Type B pancreatic cell (in vitro differentiated cells): ENCODE results near the gene PRKCI. TPM values are rescaled to one million over a fixed set of nuclear protein-coding genes. Genes with fewer than 3 reads are reported as not detected.

ENCODE experiments used
- DNase-seq: peaks from one replicate; pipeline ENCODE4 v3.0.0; 2021; ENCODE audit warnings: mixed read lengths; ENCODE audit not compliant: unreplicated experiment; ENCODE audit errors: extremely low spot score
- H3K27ac Mint-ChIP-seq: 2 replicates; pipeline ENCODE4 v1.8.0; 2021; ENCODE audit warnings: mild to moderate bottlenecking, mixed read lengths
- H3K27me3 Mint-ChIP-seq: 2 replicates; pipeline ENCODE4 v1.8.0; 2021; ENCODE audit warnings: mixed read lengths
- H3K36me3 Mint-ChIP-seq: 2 replicates; pipeline ENCODE4 v1.8.0; 2021; ENCODE audit warnings: mixed read lengths
- H3K4me1 Mint-ChIP-seq: one replicate; pipeline ENCODE4 v1.8.0; 2021; ENCODE audit warnings: mixed read lengths; ENCODE audit not compliant: unreplicated experiment
- H3K4me3 Mint-ChIP-seq: 2 replicates; pipeline ENCODE4 v1.8.0; 2021; ENCODE audit warnings: mild to moderate bottlenecking, mixed read lengths
- H3K9me3 Mint-ChIP-seq: 2 replicates; pipeline ENCODE4 v1.8.0; 2021; ENCODE audit warnings: mixed read lengths
- total RNA-seq: library from RNA; stranded (reverse); gene quantifications from 2 replicates; pipeline ENCODE4 v1.2.1, GENCODE V29; 2021; ENCODE audit warnings: low replicate concordance
- TF ChIP-seq, protein P1 (sequence below): fragments of 200-600 bp; sonication (generic); conservative IDR thresholded peaks from 2 replicates; pipeline ENCODE4 v1.5.0; 2021; ENCODE audit warnings: antibody characterized with exemption, mild to moderate bottlenecking

PRKCI gene
- total RNA-seq, 1 donor from 2014 or later: 47.3 TPM

DNA sequence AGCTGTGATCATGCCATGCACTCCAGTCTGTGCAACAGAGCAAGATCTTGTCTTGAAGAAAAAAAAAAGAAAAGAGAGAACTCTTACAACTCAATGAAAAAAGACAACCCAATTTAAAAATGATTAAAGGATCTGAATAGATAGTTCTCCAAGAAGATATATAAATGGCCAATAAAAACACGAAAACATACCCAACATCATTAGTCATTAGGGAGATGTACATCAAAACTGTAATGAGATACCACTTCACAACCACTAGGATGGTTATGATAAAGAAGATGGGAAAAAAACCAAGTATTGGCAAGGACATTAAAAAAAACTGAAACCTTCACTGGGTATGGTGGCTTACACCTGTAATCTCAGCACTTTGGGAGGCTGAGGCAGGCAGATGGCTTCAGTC, 2.4 kb upstream of the PRKCI start:
- TF ChIP-seq, protein P1, sequence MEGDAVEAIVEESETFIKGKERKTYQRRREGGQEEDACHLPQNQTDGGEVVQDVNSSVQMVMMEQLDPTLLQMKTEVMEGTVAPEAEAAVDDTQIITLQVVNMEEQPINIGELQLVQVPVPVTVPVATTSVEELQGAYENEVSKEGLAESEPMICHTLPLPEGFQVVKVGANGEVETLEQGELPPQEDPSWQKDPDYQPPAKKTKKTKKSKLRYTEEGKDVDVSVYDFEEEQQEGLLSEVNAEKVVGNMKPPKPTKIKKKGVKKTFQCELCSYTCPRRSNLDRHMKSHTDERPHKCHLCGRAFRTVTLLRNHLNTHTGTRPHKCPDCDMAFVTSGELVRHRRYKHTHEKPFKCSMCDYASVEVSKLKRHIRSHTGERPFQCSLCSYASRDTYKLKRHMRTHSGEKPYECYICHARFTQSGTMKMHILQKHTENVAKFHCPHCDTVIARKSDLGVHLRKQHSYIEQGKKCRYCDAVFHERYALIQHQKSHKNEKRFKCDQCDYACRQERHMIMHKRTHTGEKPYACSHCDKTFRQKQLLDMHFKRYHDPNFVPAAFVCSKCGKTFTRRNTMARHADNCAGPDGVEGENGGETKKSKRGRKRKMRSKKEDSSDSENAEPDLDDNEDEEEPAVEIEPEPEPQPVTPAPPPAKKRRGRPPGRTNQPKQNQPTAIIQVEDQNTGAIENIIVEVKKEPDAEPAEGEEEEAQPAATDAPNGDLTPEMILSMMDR: no peak
- no peaks in the 10 kb centered on the region for H3K9me3 Mint-ChIP-seq
- DNase-seq: no peak
- peak overlapping the region; percentile 37 for H3K4me3 Mint-ChIP-seq
- peaks cover 8% of the 10 kb centered on the region for H3K4me1 Mint-ChIP-seq
- no peaks in the 10 kb centered on the region for H3K36me3 Mint-ChIP-seq
- no peak overlapping the region for H3K27ac Mint-ChIP-seq
- no peaks in the 10 kb centered on the region for H3K27me3 Mint-ChIP-seq

DNA sequence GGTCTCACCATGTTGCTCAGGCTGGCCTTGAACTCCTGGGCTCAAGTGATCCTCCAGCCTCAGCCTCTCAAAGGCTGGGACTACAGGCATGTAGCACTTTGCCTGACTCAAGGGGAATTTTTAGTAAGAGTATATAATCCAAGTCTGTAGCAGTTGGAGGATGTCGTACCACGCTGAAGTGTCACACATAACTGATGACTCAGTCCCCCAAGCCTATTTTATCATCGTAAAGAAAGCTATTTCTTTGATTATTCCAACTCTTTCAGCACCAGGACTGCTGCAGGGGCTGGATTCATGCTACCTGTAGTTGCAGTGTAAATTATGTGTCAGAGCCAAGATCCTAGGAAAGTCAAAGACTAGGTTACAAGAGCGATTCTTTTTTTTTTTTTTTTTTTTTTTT, 1.4 kb upstream of the PRKCI start:
- peaks cover 14% of the 10 kb centered on the region for H3K4me1 Mint-ChIP-seq
- no peak for DNase-seq
- no peaks in the 10 kb centered on the region for H3K27me3 Mint-ChIP-seq
- peak overlapping the region; percentile 45 for H3K27ac Mint-ChIP-seq
- TF ChIP-seq, protein P1: no peak
- H3K4me3 Mint-ChIP-seq: peak overlapping the region; percentile 67
- no peaks in the 10 kb centered on the region for H3K9me3 Mint-ChIP-seq
- H3K36me3 Mint-ChIP-seq: no peaks in the 10 kb centered on the region

DNA sequence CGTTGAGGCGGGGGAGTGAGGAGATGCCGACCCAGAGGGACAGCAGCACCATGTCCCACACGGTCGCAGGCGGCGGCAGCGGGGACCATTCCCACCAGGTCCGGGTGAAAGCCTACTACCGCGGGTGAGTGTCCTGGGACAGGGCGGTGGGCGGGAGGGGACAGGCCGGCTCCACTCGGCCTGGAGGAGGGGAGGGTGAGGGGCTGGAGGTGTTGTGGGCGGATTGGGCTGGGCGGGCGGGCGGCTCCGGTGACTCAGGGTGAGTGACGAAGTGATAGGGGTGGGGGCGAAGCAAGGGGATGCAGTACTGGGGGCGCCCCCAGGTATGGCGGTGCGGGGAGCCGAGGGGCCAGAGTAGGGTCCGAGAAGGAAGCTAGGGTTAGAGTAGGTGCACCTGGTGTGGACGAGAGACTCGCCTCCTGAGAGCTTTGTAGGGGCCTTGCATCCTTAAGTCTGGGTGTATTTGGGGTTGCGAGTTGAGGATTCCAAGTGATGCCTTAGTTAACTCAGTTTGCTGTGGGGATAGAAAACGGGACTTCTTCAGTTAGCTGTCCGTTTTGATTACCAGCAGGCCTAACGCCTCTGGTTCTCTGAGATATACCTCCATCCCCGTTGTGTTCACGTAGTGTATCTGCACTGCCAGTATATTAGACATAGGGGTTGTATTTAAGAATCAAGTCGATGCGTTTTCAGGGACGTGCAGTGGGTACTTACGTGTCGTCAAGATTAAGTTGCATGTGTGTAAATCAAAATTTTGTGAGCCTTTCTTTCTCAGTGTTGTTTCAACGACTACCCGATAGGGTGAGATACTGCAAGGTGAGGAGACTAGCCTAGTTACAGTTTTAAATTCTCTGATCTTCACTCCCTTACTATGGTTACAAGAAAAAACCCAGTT, 670 bp downstream of the PRKCI start:
- TF ChIP-seq, protein P1: peak; percentile 55
- Mint-ChIP-seq H3K36me3 (no peaks in the 10 kb centered on the region), H3K9me3 (no peaks in the 10 kb centered on the region), H3K4me1 (peaks cover 32% of the 10 kb centered on the region), H3K4me3 (peak overlapping the region; percentile 98), H3K27me3 (no peaks in the 10 kb centered on the region), H3K27ac (peak overlapping the region; percentile 92)
- DNase-seq: peak; percentile 70

DNA sequence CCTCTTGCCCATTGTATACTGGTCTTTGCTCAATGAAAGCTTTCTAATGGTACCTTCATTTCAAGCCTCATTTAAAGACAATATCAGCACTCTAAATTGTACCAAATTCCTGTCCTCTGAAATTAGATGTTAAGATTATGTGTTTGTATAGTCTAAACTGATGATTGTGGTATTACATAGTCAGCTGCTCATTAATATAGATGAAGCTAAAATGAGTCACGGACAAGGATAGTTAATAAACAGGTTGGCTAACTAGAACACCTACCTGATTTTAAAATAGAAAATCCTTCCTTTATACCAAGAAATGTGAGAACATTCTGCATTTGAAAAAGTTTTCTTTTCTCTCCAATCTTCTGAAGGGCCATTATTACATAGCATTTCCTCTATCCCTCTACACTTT, 2.9 kb downstream of the PRKCI start:
- H3K4me1 Mint-ChIP-seq: peaks cover 33% of the 10 kb centered on the region
- DNase-seq: no peak
- H3K36me3 Mint-ChIP-seq: no peaks in the 10 kb centered on the region
- no peaks in the 10 kb centered on the region for H3K27me3 Mint-ChIP-seq
- peak overlapping the region; percentile 52 for H3K4me3 Mint-ChIP-seq
- TF ChIP-seq, protein P1: no peak
- H3K27ac Mint-ChIP-seq: peak overlapping the region; percentile 28
- no peaks in the 10 kb centered on the region for H3K9me3 Mint-ChIP-seq

DNA sequence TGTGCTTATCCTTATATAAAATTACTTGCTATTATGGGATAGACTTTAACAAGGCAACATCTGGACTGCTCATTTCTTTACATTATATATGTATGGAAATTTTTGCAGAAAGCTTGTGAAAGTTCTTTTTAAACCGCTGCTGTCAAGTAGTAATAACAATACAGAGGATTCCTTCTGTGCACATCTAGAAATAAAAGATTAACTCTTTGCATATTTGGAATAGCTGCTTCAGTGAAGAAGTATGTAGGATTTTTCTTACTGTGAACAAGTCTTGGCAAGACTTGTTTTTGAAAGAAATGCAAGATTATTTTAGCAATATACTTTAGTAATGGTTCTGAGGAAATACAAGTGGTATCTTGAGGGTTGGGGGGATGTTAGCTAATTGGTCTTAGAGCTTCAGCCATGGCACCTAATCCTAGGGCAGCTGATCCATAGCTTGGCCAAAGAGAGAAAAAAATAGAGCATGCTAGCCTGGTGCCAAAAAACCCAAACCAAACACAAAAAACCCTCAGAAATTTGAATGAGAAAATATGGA, 4.3 kb downstream of the PRKCI start:
- Mint-ChIP-seq H3K4me3 (peak overlapping the region; percentile 8), H3K27ac (no peak overlapping the region), H3K36me3 (peaks cover 3% of the 10 kb centered on the region), H3K9me3 (no peaks in the 10 kb centered on the region), H3K27me3 (no peaks in the 10 kb centered on the region), H3K4me1 (peaks cover 33% of the 10 kb centered on the region)
- DNase-seq: no peak
- TF ChIP-seq, protein P1: no peak
